ENCODE data around the gene CDK14.
"Not testable (repeated sequence)": the region's sequence is repeated elsewhere in the genome, so short reads cannot be mapped to it uniquely, and the experiment has no call there.

CDK14 gene

DNA sequence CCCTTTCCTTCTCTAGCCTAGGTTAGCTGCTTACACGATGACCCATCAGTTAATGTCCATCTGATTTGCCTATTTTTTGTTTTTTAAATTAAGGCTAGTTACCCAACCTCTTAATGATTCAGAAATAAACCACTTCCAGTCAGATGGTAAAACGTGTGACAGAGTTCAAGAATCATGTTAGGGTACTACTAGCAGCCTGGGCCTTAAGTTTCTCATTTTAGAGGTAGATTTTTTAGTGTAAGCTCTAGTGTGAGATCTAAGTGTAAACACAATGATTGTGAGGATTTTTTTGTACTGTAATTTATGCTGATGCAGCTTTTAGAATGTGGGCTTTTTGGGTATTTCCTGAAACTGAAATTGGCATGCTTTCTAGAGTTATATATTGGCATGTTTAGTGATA is 130.0 kb downstream of the CDK14 start:
- Histone ChIP-seq H3K4me2 (ENCODE audit: low read depth, low read length, poor library complexity, severe bottlenecking) (no peak overlapping the region), H3K9ac (ENCODE audit: low read depth, low read length, poor library complexity, severe bottlenecking) (no peak overlapping the region), H3K9me2 (replicated peaks; ENCODE audit: low read depth, low read length) (no peaks in the 10 kb centered on the region), H3K79me2 (ENCODE audit: insufficient read depth, low read length) (no peaks in the 10 kb centered on the region), H3K9me3 (ENCODE audit: insufficient read depth, low read depth, low read length) (no peaks in the 10 kb centered on the region), H3K36me3 (ENCODE audit: insufficient read depth, low read length) (no peaks in the 10 kb centered on the region), H3K27me3 (ENCODE audit: insufficient read depth, low read length, poor library complexity, severe bottlenecking) (no peaks in the 10 kb centered on the region), H2AFZ (ENCODE audit: low read length) (no peak overlapping the region), H3F3A (ENCODE audit: low read depth) (no peaks in the 10 kb centered on the region), H3K4me3 (ENCODE audit: low read length, poor library complexity, severe bottlenecking) (no peak overlapping the region), H4K20me1 (ENCODE audit: insufficient read depth, low read length, poor library complexity, severe bottlenecking) (no peaks in the 10 kb centered on the region), H3K4me1 (ENCODE audit: insufficient read depth, low read length, poor library complexity, severe bottlenecking) (no peaks in the 10 kb centered on the region)
- TF ChIP-seq EZH2phosphoT487 (IDR thresholded peaks at IDR 0.05; ENCODE audit: borderline replicate concordance), result no peak

DNA sequence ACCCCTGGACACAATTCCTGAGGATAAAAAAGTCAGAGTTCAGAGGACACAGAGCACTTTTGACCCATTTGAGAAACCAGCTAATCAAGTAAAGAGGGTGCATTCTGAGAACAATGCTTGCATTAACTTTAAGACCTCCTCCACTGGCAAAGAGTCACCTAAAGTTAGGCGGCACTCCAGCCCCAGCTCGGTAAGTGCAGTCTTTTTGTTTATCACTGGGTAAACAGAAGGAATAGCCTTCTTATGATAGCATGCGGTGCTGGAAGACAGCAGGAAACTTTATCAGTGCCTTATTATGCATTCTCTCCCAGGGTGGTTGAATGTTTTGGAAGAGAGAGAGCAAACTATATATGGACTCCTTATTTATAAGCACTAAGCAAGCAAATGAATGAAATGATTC is 130.5 kb downstream of the CDK14 start:
- Histone ChIP-seq H3K4me1 (ENCODE audit: insufficient read depth, low read length, poor library complexity, severe bottlenecking) (no peaks in the 10 kb centered on the region), H3K79me2 (ENCODE audit: insufficient read depth, low read length) (no peaks in the 10 kb centered on the region), H3K9ac (ENCODE audit: low read depth, low read length, poor library complexity, severe bottlenecking) (no peak overlapping the region)

DNA sequence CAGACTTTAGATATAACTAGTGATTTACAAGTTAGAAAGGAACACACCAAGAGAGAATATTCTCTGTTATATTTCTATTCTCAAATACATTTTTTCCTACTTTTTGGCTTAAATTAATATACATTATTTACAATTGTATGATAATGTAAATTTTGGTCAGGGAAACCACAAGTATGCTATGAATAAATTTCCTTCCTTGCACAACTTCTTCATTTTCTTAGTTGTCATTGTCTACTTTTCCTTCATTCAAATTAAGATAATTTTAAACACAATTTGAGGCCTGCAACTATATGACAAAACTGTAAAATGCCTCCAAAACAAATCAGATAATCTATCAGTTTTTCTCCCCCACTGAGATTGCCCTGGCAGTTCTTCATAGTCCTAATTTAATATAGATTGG is 131.3 kb downstream of the CDK14 start:
- Histone ChIP-seq H3K9me3 (ENCODE audit: insufficient read depth, low read depth, low read length) (no peaks in the 10 kb centered on the region), H3K27me3 (ENCODE audit: insufficient read depth, low read length, poor library complexity, severe bottlenecking) (no peaks in the 10 kb centered on the region), H4K20me1 (ENCODE audit: insufficient read depth, low read length, poor library complexity, severe bottlenecking) (no peaks in the 10 kb centered on the region), H3K4me2 (ENCODE audit: low read depth, low read length, poor library complexity, severe bottlenecking) (no peak overlapping the region), H2AFZ (ENCODE audit: low read length) (no peak overlapping the region), H3K9me2 (replicated peaks; ENCODE audit: low read depth, low read length) (no peaks in the 10 kb centered on the region), H3K4me3 (ENCODE audit: low read length, poor library complexity, severe bottlenecking) (no peak overlapping the region), H3K9ac (ENCODE audit: low read depth, low read length, poor library complexity, severe bottlenecking) (no peak overlapping the region), H3K4me1 (ENCODE audit: insufficient read depth, low read length, poor library complexity, severe bottlenecking) (no peaks in the 10 kb centered on the region), H3K36me3 (ENCODE audit: insufficient read depth, low read length) (no peaks in the 10 kb centered on the region), H3F3A (ENCODE audit: low read depth) (no peaks in the 10 kb centered on the region), H3K79me2 (ENCODE audit: insufficient read depth, low read length) (no peaks in the 10 kb centered on the region)
- TF ChIP-seq EZH2phosphoT487 (IDR thresholded peaks at IDR 0.05; ENCODE audit: borderline replicate concordance), result no peak
- TF ChIP-seq, protein P1, sequence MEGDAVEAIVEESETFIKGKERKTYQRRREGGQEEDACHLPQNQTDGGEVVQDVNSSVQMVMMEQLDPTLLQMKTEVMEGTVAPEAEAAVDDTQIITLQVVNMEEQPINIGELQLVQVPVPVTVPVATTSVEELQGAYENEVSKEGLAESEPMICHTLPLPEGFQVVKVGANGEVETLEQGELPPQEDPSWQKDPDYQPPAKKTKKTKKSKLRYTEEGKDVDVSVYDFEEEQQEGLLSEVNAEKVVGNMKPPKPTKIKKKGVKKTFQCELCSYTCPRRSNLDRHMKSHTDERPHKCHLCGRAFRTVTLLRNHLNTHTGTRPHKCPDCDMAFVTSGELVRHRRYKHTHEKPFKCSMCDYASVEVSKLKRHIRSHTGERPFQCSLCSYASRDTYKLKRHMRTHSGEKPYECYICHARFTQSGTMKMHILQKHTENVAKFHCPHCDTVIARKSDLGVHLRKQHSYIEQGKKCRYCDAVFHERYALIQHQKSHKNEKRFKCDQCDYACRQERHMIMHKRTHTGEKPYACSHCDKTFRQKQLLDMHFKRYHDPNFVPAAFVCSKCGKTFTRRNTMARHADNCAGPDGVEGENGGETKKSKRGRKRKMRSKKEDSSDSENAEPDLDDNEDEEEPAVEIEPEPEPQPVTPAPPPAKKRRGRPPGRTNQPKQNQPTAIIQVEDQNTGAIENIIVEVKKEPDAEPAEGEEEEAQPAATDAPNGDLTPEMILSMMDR (conservative IDR thresholded peaks at IDR 0.05; ENCODE audit: low read length), result no peak

More for the DNA sequence above, 130.5 kb downstream of the CDK14 start:
- H4K20me1 ChIP-seq (ENCODE audit: insufficient read depth, low read length, poor library complexity, severe bottlenecking), result no peaks in the 10 kb centered on the region
- no peaks in the 10 kb centered on the region for H3K9me2 ChIP-seq (replicated peaks; ENCODE audit: low read depth, low read length)
- H2AFZ ChIP-seq (ENCODE audit: low read length), result no peak overlapping the region
- no peaks in the 10 kb centered on the region for H3F3A ChIP-seq (ENCODE audit: low read depth)
- H3K4me3 ChIP-seq (ENCODE audit: low read length, poor library complexity, severe bottlenecking), result no peak overlapping the region
- no peaks in the 10 kb centered on the region for H3K27me3 ChIP-seq (ENCODE audit: insufficient read depth, low read length, poor library complexity, severe bottlenecking)
- H3K4me2 ChIP-seq (ENCODE audit: low read depth, low read length, poor library complexity, severe bottlenecking), result no peak overlapping the region
- H3K9me3 ChIP-seq (ENCODE audit: insufficient read depth, low read depth, low read length), result no peaks in the 10 kb centered on the region
- no peaks in the 10 kb centered on the region for H3K36me3 ChIP-seq (ENCODE audit: insufficient read depth, low read length)
- TF ChIP-seq, protein P1 (conservative IDR thresholded peaks at IDR 0.05; ENCODE audit: low read length), result no peak
- no peak for TF ChIP-seq EZH2phosphoT487 (IDR thresholded peaks at IDR 0.05; ENCODE audit: borderline replicate concordance)

DNA sequence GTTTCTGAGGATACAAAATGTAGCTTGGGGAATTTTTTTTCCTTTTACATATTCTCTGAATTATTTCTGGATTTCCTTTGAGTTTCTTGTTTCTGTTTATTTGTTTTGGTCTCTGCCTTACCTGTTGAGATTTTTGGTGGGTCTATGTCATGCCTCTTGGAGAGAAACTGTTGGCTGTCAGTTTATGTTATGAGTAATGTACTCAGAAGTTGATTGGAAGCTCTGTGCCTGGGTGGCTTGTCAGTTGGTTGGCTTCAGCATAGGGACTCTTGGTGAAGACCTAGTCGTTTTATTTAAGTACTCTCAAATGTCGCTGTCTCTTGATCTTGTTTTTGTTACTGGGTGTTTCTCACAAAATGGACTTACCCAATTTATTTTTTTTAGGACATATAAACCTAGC is 132.4 kb downstream of the CDK14 start:
- Histone ChIP-seq H3K79me2 (ENCODE audit: insufficient read depth, low read length) (no peaks in the 10 kb centered on the region), H3K4me2 (ENCODE audit: low read depth, low read length, poor library complexity, severe bottlenecking) (no peak overlapping the region), H3K9me2 (replicated peaks; ENCODE audit: low read depth, low read length) (no peaks in the 10 kb centered on the region), H3K27me3 (ENCODE audit: insufficient read depth, low read length, poor library complexity, severe bottlenecking) (no peaks in the 10 kb centered on the region), H3K4me1 (ENCODE audit: insufficient read depth, low read length, poor library complexity, severe bottlenecking) (no peaks in the 10 kb centered on the region), H3F3A (ENCODE audit: low read depth) (no peaks in the 10 kb centered on the region), H4K20me1 (ENCODE audit: insufficient read depth, low read length, poor library complexity, severe bottlenecking) (no peaks in the 10 kb centered on the region), H3K9me3 (ENCODE audit: insufficient read depth, low read depth, low read length) (no peaks in the 10 kb centered on the region), H2AFZ (ENCODE audit: low read length) (no peak overlapping the region), H3K4me3 (ENCODE audit: low read length, poor library complexity, severe bottlenecking) (no peak overlapping the region), H3K9ac (ENCODE audit: low read depth, low read length, poor library complexity, severe bottlenecking) (no peak overlapping the region), H3K36me3 (ENCODE audit: insufficient read depth, low read length) (no peaks in the 10 kb centered on the region)
- TF ChIP-seq, protein P1 (conservative IDR thresholded peaks at IDR 0.05; ENCODE audit: low read length), result no peak
- no peak for TF ChIP-seq EZH2phosphoT487 (IDR thresholded peaks at IDR 0.05; ENCODE audit: borderline replicate concordance)

DNA sequence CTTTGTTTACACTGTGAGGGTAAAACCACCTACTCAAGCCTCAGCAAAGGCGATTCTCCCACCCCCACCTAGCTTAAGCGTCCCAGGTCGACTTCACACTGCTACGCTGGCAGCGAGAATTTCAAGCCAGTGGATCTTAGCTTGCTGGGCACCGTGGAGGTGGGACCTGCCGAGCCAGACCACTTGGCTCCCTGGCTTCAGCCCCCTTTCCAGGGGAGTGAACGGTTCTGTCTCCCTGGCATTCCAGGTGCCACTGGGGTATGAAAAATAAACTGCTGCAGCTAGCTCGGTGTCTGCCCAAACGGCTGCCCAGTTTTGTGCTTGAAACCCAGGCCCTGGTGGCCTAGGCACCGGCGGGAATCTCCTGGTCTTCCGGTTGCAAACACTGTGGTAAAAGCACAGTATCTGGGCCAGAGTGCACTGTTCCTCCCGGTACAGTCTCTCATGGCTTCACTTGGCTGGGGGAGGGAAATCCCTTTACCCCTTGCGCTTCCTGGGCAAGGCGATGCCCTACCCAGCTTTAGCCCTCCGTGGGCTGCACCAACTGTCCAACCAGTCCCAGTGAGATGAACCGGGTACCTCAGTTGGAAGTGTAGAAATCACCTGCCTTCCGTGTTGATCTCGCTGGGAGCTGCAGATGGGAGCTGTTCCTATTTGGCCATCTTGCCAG is 139.6 kb downstream of the CDK14 start:
- not testable (repeated sequence) for H3K79me2 ChIP-seq (ENCODE audit: insufficient read depth, low read length); H3K9me3 ChIP-seq (ENCODE audit: insufficient read depth, low read depth, low read length); H3K4me2 ChIP-seq (ENCODE audit: low read depth, low read length, poor library complexity, severe bottlenecking); H2AFZ ChIP-seq (ENCODE audit: low read length); H3K4me3 ChIP-seq (ENCODE audit: low read length, poor library complexity, severe bottlenecking); H4K20me1 ChIP-seq (ENCODE audit: insufficient read depth, low read length, poor library complexity, severe bottlenecking); H3F3A ChIP-seq (ENCODE audit: low read depth); H3K9me2 ChIP-seq (replicated peaks; ENCODE audit: low read depth, low read length); H3K36me3 ChIP-seq (ENCODE audit: insufficient read depth, low read length); H3K4me1 ChIP-seq (ENCODE audit: insufficient read depth, low read length, poor library complexity, severe bottlenecking); H3K27me3 ChIP-seq (ENCODE audit: insufficient read depth, low read length, poor library complexity, severe bottlenecking); H3K9ac ChIP-seq (ENCODE audit: low read depth, low read length, poor library complexity, severe bottlenecking)

Measured in Loucy (cell line).